ENCODE results near the gene USP49.
"Not testable (repeated sequence)": the region's sequence is repeated elsewhere in the genome, so short reads cannot be mapped to it uniquely, and the experiment has no call there.

The USP49 gene

DNA sequence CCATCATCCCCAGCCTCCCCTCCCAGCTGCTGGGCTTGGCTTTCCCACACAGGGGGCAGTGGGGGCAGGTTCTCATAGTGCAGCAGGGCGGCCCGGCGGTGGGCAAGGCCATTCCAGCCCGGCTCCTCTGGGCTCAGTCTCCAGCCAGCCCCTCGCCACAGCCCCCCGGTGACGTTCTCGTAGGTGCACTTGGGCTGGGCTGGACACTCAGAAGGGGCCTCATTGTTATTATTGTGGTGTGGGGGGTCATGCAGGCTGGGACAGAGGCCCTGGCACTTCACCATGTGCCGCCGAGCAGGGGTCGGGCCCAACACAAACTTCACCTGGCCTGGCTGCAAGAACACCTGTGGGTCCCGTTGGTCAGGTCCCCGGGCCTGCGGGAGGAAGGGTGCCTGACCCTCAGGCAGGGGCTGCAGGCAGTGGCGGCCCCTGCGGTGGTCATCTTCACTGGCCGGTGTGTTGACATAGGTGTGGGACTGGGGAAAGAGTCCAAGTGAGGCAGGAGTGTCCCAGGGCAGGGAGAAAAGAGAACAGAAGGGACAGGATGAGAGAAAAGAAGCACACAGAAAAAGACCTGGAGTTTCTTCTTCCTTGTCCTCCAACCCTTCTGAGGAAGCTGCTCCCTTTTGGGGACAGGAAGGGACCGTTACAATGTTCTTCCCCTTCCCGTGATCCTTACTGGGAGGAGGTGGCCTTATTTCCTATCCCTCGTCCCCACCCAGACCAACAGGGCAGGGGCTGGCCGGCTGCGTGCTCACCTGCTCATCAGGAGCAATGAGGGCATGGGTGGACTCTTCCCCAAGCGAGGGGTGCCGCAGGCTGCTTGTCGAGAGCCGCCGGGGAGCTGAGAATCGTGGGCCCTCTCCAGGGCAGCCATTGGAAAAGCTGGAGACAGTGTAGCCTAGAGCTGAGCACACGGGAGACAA lies 123.9 kb downstream of the USP49 start:
- TF ChIP-seq, protein P1, sequence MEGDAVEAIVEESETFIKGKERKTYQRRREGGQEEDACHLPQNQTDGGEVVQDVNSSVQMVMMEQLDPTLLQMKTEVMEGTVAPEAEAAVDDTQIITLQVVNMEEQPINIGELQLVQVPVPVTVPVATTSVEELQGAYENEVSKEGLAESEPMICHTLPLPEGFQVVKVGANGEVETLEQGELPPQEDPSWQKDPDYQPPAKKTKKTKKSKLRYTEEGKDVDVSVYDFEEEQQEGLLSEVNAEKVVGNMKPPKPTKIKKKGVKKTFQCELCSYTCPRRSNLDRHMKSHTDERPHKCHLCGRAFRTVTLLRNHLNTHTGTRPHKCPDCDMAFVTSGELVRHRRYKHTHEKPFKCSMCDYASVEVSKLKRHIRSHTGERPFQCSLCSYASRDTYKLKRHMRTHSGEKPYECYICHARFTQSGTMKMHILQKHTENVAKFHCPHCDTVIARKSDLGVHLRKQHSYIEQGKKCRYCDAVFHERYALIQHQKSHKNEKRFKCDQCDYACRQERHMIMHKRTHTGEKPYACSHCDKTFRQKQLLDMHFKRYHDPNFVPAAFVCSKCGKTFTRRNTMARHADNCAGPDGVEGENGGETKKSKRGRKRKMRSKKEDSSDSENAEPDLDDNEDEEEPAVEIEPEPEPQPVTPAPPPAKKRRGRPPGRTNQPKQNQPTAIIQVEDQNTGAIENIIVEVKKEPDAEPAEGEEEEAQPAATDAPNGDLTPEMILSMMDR (conservative IDR thresholded peaks at IDR 0.05; ENCODE audit: low read depth, low read length) = no peak
- no peak for DNase-seq (ENCODE audit: low read depth)
- H3K4me3 ChIP-seq (ENCODE audit: low read length) = no peak overlapping the region

DNA sequence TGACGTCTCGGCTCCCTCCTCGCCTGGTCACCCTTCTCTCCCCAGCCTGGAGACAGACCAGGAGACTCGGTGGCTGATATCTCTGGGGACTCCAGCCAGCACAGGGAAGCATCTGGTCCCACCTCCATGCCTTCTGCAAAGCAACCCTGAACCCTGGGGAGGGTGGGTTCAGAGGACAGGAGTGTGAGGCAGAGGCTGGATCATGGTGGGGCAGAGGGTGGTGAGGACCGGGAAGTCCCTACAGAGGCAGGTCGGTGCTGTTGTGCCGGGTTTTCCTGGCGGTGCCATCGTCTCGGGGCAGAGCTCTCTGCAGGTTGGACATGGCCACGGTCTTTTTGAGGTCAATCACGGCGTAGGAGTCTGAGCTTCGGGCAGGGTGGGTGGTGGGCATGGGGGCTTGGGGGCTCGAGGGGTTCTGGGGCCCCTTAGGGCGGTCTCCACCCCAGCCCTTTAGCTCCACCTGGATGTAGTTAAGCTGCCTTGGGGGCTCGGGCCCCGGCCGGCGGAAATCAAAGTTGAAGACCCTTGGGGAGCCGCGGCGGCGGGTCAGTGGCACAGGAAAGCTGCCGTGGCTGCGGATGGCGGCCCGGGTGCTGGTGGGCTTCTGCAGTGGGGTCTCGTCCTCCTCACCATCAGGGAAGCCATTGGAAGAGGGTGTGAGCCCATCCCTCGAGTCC lies 124.7 kb downstream of the USP49 start:
- DNase-seq (ENCODE audit: low read depth) = no peak

DNA sequence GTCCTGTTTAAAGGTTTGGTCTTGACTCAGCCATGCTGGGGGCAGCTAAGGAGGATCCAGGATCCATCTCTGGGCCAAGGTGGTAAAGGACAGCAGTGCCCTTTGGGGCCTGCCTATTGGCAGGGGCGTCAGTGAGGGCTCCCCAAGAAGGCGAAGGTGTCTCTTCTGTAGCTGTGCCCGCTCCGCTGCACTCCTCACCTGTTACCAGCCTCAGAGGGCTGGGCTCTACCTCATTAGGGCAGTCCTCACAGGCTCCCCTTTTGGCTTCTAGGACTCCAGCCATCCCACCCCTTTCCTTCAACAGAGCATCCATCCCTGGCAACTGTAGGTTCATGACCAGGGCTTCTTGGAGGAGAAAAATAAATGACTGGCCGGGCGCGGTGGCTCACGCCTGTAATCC lies 125.8 kb downstream of the USP49 start:
- TF ChIP-seq, protein P1 (conservative IDR thresholded peaks at IDR 0.05; ENCODE audit: low read depth, low read length) = no peak
- no peak for DNase-seq (ENCODE audit: low read depth)

More for the DNA sequence above, 124.7 kb downstream of the USP49 start:
- TF ChIP-seq, protein P1 (conservative IDR thresholded peaks at IDR 0.05; ENCODE audit: low read depth, low read length) = no peak
- no peak overlapping the region for H3K4me3 ChIP-seq (ENCODE audit: low read length)

DNA sequence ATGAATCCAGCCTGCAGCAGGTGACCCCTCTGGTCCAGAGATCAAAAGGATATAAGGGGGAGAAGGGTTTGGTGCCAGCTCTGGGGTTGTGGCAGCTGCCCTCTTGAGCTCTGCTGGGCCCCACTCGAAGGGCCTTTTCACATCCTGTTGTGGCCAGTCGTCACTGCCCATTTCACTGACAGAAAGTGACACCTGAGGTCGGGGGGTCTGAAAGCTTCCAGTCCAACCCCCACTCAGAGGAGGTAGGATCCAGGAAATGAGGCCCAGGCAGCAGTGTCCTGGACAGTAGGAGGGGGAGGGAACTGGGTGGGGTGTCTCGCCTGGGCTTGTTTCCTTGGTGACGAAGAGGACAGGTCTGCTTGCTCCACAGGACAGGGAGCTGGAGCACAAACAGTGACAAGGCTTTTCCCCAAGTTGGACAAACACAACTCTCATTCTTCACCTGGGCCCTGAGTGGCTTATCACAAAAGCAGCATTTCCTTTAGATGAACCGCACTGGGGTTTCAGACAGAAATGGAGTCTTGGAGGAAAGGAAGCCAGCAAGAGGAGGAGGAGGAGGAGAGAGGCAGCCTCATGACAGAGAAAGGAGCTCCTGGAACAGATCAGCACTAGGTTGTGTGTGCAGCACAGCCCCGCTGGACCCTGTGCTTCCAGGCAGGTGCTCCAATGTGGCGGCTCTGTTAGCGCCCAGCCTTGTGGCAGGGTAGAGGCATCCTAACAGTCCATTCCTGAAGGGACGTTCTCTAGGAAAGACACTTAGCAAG lies 126.4 kb downstream of the USP49 start:
- TF ChIP-seq, protein P1 (conservative IDR thresholded peaks at IDR 0.05; ENCODE audit: low read depth, low read length) = no peak
- no peak for DNase-seq (ENCODE audit: low read depth)
- no peak overlapping the region for H3K4me3 ChIP-seq (ENCODE audit: low read length)

More for the DNA sequence above, 125.8 kb downstream of the USP49 start:
- no peak overlapping the region for H3K4me3 ChIP-seq (ENCODE audit: low read length)

DNA sequence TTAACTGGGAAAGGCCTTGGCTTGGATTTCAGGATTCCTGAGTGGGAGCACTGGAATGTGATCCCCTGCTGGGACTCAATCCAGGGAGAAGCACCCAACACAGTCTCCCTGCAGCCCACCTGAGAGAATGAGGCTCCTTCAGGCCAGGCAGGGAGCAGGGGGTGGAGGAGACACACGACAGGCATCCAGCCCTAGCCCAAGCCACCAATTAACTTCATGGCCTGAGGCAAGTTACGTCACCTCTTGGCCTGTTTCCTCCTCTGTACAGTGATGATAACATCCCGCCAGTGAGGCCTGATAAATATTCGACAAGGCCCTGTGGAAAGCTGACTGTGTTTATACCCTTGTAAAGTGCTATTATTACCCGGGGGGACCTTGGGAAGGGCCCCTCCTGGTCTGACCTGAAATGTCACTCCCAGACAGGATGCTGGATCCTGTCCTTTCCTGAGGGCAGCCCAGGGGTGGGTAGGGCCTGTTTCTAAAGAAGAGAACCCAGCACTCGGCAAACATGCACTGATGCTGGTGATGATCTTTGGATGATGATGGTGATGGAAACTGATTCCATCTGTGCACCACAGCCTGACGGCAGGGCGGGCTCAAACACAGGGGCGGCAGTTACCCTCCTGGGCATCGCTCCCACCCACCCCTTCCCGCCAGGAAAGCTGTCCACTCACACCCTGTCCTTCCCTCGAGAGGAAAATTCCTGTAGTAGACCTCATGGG lies 127.9 kb downstream of the USP49 start:
- DNase-seq (ENCODE audit: low read depth) = no peak
- no peak overlapping the region for H3K4me3 ChIP-seq (ENCODE audit: low read length)
- TF ChIP-seq, protein P1 (conservative IDR thresholded peaks at IDR 0.05; ENCODE audit: low read depth, low read length) = no peak

DNA sequence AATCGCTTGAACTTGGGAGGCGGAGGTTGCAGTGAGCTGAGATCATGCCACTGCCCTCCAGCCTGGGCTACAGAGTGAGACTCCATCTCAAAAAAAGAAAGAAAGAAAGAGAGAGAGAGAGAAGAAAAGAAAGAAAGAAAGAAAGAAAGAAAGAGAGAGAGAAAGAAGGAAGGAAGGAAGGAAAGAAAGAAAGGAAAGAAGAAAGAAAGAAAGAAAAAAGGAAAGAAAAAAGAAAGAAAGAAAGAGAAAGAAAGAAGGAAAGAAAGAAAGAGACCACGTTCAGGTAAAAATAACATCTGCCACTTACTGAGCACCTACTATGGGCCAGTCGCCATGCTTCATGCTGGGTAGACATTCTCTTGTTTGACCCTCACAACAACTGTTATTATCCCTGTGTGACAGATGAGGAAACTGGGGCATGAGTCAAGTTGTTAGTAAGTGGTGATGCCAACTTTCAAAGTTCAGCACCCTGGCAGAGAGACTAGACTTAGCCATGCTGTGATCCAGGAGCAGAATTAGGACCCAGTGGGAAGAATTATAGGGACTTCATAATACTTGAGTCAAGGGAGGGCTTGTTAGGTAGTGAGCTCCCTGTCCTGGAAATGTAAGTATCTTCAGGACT lies 129.0 kb downstream of the USP49 start:
- DNase-seq (ENCODE audit: low read depth); H3K4me3 ChIP-seq (ENCODE audit: low read length): not testable (repeated sequence)

Data from retinal pigment epithelial cell (primary cell).